Astrocyte (in vitro differentiated cells and primary cell): ENCODE results near the gene HMGB1.

Source experiments
- EZH2 ChIP-seq: IDR thresholded peaks from 2 replicates; pipeline ENCODE4 v1.6.1; 2012; ENCODE audit warnings: mild to moderate bottlenecking, low read length, inconsistent platforms; ENCODE audit not compliant: insufficient read depth
- TF ChIP-seq, protein P1 (sequence below): IDR thresholded peaks from 2 replicates; pipeline ENCODE4 v1.5.1; 2011; ENCODE audit warnings: low read depth, mild to moderate bottlenecking, inconsistent platforms, low read length, moderate library complexity; ENCODE audit not compliant: insufficient read depth

DNA sequence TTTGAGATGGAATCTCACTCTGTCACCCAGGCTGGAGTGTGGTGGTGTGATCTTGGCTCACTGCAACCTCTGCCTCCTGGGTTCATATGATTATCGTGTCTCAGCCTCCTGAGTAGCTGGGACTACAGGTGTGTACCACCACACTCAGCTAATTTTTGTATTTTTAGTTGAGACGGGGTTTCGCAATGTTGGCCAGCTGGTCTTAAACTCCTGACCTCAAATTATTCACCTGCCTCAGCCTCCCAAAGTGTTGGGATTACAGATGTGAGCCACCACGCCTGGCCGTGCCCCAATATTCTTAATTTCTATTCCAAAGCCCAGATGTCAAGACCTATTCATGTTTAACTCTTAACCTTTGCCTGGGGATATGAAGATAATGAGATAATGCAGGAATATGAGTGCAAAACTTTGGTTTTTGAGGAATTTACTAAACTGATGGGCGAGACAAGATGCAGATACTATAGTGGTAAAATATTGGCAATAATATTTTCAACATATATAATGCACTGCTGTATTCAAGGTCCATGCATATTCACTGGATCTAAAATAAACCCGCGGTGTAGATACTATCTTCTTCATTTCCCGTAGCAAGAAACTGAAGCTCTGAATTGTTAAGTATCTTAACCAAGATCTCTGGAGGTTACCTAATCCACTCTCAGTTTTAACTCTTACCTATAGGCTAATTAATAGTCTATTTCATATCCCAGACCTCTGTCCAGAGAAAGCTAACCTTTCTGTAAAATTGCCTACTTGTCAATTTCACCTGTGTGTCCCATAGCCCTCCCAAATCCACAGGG lies 43.7 kb upstream of the HMGB1 start:
- TF ChIP-seq, protein P1, sequence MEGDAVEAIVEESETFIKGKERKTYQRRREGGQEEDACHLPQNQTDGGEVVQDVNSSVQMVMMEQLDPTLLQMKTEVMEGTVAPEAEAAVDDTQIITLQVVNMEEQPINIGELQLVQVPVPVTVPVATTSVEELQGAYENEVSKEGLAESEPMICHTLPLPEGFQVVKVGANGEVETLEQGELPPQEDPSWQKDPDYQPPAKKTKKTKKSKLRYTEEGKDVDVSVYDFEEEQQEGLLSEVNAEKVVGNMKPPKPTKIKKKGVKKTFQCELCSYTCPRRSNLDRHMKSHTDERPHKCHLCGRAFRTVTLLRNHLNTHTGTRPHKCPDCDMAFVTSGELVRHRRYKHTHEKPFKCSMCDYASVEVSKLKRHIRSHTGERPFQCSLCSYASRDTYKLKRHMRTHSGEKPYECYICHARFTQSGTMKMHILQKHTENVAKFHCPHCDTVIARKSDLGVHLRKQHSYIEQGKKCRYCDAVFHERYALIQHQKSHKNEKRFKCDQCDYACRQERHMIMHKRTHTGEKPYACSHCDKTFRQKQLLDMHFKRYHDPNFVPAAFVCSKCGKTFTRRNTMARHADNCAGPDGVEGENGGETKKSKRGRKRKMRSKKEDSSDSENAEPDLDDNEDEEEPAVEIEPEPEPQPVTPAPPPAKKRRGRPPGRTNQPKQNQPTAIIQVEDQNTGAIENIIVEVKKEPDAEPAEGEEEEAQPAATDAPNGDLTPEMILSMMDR = no peak
- TF ChIP-seq EZH2 = no peak
